ENCODE measurements around the gene SOCS7.

SOCS7 gene

GRCh38 chr17:38329284-38329683 lies 22.4 kb upstream of the SOCS7 start:
- DNase-seq (ENCODE audit: low spot score in 2 of 2) (no peak), ATAC-seq (replicated peaks; ENCODE audit: extremely low read depth, poor library complexity, severe bottlenecking) (no peak)
- Mint-ChIP-seq H3K4me3 (no peak overlapping the region), H3K27ac (ENCODE audit: low read depth) (peak overlapping the region; percentile 14), H3K27me3 (peaks cover 46% of the 10 kb centered on the region), H3K36me3 (ENCODE audit: insufficient read depth) (no peaks in the 10 kb centered on the region), H3K4me1 (no peaks in the 10 kb centered on the region), H3K9me3 (no peaks in the 10 kb centered on the region)

GRCh38 chr17:38329808-38330730 lies 21.6 kb upstream of the SOCS7 start:
- DNase-seq (ENCODE audit: low spot score in 2 of 2) (no peak), ATAC-seq (replicated peaks; ENCODE audit: extremely low read depth, poor library complexity, severe bottlenecking) (no peak)
- no peaks in the 10 kb centered on the region for H3K9me3 Mint-ChIP-seq
- no peak overlapping the region for H3K4me3 Mint-ChIP-seq
- peak overlapping the region; percentile 14 for H3K27ac Mint-ChIP-seq (ENCODE audit: low read depth)
- H3K27me3 Mint-ChIP-seq = peaks cover 50% of the 10 kb centered on the region
- no peaks in the 10 kb centered on the region for H3K36me3 Mint-ChIP-seq (ENCODE audit: insufficient read depth)
- H3K4me1 Mint-ChIP-seq = no peaks in the 10 kb centered on the region

GRCh38 chr17:38330941-38331411 lies 20.7 kb upstream of the SOCS7 start:
- Mint-ChIP-seq H3K9me3 (no peaks in the 10 kb centered on the region), H3K4me3 (no peak overlapping the region), H3K27me3 (peaks cover 50% of the 10 kb centered on the region), H3K36me3 (ENCODE audit: insufficient read depth) (no peaks in the 10 kb centered on the region), H3K4me1 (no peaks in the 10 kb centered on the region), H3K27ac (ENCODE audit: low read depth) (no peak overlapping the region)
- ATAC-seq (replicated peaks; ENCODE audit: extremely low read depth, poor library complexity, severe bottlenecking) = no peak
- no peak for DNase-seq (ENCODE audit: low spot score in 2 of 2)

- no peaks in the 10 kb centered on the region for H3K4me1 Mint-ChIP-seq
- no peaks in the 10 kb centered on the region for H3K9me3 Mint-ChIP-seq
- DNase-seq (ENCODE audit: low spot score in 2 of 2) = no peak
- no peaks in the 10 kb centered on the region for H3K36me3 Mint-ChIP-seq (ENCODE audit: insufficient read depth)
- ATAC-seq (replicated peaks; ENCODE audit: extremely low read depth, poor library complexity, severe bottlenecking) = no peak
- H3K27me3 Mint-ChIP-seq = peaks cover 50% of the 10 kb centered on the region
- no peak overlapping the region for H3K27ac Mint-ChIP-seq (ENCODE audit: low read depth)
- H3K4me3 Mint-ChIP-seq = no peak overlapping the region
Measured at GRCh38 chr17:38332735-38333134, 18.9 kb upstream of the SOCS7 start.

GRCh38 chr17:38333635-38334295 lies 17.9 kb upstream of the SOCS7 start:
- Mint-ChIP-seq H3K4me3 (no peak overlapping the region), H3K4me1 (no peaks in the 10 kb centered on the region), H3K9me3 (no peaks in the 10 kb centered on the region), H3K36me3 (ENCODE audit: insufficient read depth) (no peaks in the 10 kb centered on the region), H3K27me3 (peaks cover 47% of the 10 kb centered on the region), H3K27ac (ENCODE audit: low read depth) (no peak overlapping the region)
- no peak for DNase-seq (ENCODE audit: low spot score in 2 of 2)
- ATAC-seq (replicated peaks; ENCODE audit: extremely low read depth, poor library complexity, severe bottlenecking) = no peak

- DNase-seq (ENCODE audit: low spot score in 2 of 2) = no peak
Measured at GRCh38 chr17:38334480-38335364, 16.9 kb upstream of the SOCS7 start.

GRCh38 chr17:38336838-38337237 lies 14.8 kb upstream of the SOCS7 start:
- ATAC-seq (replicated peaks; ENCODE audit: extremely low read depth, poor library complexity, severe bottlenecking) = no peak
- Mint-ChIP-seq H3K27me3 (peaks cover 21% of the 10 kb centered on the region), H3K9me3 (no peaks in the 10 kb centered on the region), H3K36me3 (ENCODE audit: insufficient read depth) (no peaks in the 10 kb centered on the region), H3K4me1 (no peaks in the 10 kb centered on the region), H3K4me3 (no peak overlapping the region), H3K27ac (ENCODE audit: low read depth) (no peak overlapping the region)
- no peak for DNase-seq (ENCODE audit: low spot score in 2 of 2)

More at GRCh38 chr17:38334480-38335364, 16.9 kb upstream of the SOCS7 start:
- no peak overlapping the region for H3K27ac Mint-ChIP-seq (ENCODE audit: low read depth)
- no peak for ATAC-seq (replicated peaks; ENCODE audit: extremely low read depth, poor library complexity, severe bottlenecking)
- no peak overlapping the region for H3K4me3 Mint-ChIP-seq
- peaks cover 38% of the 10 kb centered on the region for H3K27me3 Mint-ChIP-seq
- H3K36me3 Mint-ChIP-seq (ENCODE audit: insufficient read depth) = no peaks in the 10 kb centered on the region
- H3K4me1 Mint-ChIP-seq = no peaks in the 10 kb centered on the region
- no peaks in the 10 kb centered on the region for H3K9me3 Mint-ChIP-seq

- H3K4me1 Mint-ChIP-seq = no peaks in the 10 kb centered on the region
- H3K27me3 Mint-ChIP-seq = peaks cover 16% of the 10 kb centered on the region
- DNase-seq (ENCODE audit: low spot score in 2 of 2) (no peak), ATAC-seq (replicated peaks; ENCODE audit: extremely low read depth, poor library complexity, severe bottlenecking) (no peak)
- no peaks in the 10 kb centered on the region for H3K36me3 Mint-ChIP-seq (ENCODE audit: insufficient read depth)
- H3K4me3 Mint-ChIP-seq = no peak overlapping the region
- H3K27ac Mint-ChIP-seq (ENCODE audit: low read depth) = no peak overlapping the region
- H3K9me3 Mint-ChIP-seq = no peaks in the 10 kb centered on the region
Measured at GRCh38 chr17:38338053-38338452, 13.6 kb upstream of the SOCS7 start.

- H3K27me3 Mint-ChIP-seq = peaks cover 14% of the 10 kb centered on the region
- no peak for DNase-seq (ENCODE audit: low spot score in 2 of 2)
- H3K4me1 Mint-ChIP-seq = no peaks in the 10 kb centered on the region
- no peak for ATAC-seq (replicated peaks; ENCODE audit: extremely low read depth, poor library complexity, severe bottlenecking)
- no peak overlapping the region for H3K27ac Mint-ChIP-seq (ENCODE audit: low read depth)
- no peak overlapping the region for H3K4me3 Mint-ChIP-seq
- H3K9me3 Mint-ChIP-seq = no peaks in the 10 kb centered on the region
- no peaks in the 10 kb centered on the region for H3K36me3 Mint-ChIP-seq (ENCODE audit: insufficient read depth)
Measured at GRCh38 chr17:38338535-38338934, 13.1 kb upstream of the SOCS7 start.

- Mint-ChIP-seq H3K9me3 (no peaks in the 10 kb centered on the region), H3K4me1 (no peaks in the 10 kb centered on the region), H3K4me3 (no peak overlapping the region), H3K36me3 (ENCODE audit: insufficient read depth) (no peaks in the 10 kb centered on the region), H3K27ac (ENCODE audit: low read depth) (no peak overlapping the region), H3K27me3 (peaks cover 17% of the 10 kb centered on the region)
- no peak for DNase-seq (ENCODE audit: low spot score in 2 of 2)
- no peak for ATAC-seq (replicated peaks; ENCODE audit: extremely low read depth, poor library complexity, severe bottlenecking)
Measured at GRCh38 chr17:38339891-38340290, 11.8 kb upstream of the SOCS7 start.

GRCh38 chr17:38341035-38341721 lies 10.5 kb upstream of the SOCS7 start:
- Mint-ChIP-seq H3K4me1 (no peaks in the 10 kb centered on the region), H3K4me3 (no peak overlapping the region), H3K27ac (ENCODE audit: low read depth) (no peak overlapping the region), H3K9me3 (no peaks in the 10 kb centered on the region), H3K36me3 (ENCODE audit: insufficient read depth) (no peaks in the 10 kb centered on the region), H3K27me3 (peaks cover 17% of the 10 kb centered on the region)
- ATAC-seq (replicated peaks; ENCODE audit: extremely low read depth, poor library complexity, severe bottlenecking) (no peak), DNase-seq (ENCODE audit: low spot score in 2 of 2) (no peak)

Measured in central memory CD8-positive, alpha-beta T cell (primary cell).